CD4-positive, alpha-beta T cell treated with Interleukin-21 for 1 hour (primary cell): Measurements from ENCODE around the gene F5.
"Not testable (repeated sequence)": the region's sequence is repeated elsewhere in the genome, so short reads cannot be mapped to it uniquely, and the experiment has no call there.

Experiments
- DNase-seq: peaks from one replicate; pipeline ENCODE4 v3.0.0-alpha.2; 2020

The F5 gene

DNA sequence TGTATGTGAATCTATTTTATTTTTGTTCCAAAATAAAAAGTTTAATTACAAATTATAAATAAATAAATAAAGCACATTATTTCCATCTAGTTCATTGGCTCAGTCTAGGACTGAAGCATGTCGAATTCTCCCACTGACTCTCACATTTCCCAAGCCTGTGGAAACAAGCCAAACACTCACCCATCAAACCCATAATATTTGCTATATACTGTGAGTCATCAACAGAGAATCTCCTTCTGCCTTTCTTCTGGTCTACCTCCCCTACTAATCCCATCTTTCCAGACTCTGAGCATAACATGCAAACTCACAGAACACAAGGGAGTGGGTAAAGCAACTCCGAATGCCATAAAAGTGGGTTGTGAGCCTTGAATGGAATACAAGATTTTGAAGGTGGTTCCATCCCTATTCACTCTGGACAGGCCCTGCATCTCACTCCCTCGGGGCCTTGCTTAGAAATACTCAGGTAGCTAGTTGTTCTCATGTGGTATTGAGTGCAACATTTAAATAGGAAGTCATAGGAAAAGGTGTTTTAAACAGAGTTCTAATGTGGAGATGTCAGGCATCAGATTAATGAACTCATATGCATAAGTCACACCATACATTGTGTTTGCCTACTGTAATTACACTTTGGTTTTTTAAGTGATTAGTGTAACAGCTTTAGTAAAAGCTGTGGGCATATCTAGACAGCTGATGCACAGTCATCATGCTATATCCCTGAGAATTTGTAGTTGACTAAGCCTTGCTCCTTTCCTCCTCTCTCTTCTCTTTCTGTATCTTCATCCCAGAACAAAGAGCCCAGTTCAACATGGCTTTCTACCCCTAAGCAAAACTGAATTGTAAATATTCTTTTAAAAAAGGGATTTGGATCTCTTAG lies 47.0 kb downstream of the F5 start:
- no peak for DNase-seq

GRCh38 chr1:169534653-169535052 lies 51.6 kb downstream of the F5 start:
- DNase-seq: no peak

- DNase-seq: not testable (repeated sequence)
Observed at GRCh38 chr1:169533528-169534190, 52.6 kb downstream of the F5 start.

DNA sequence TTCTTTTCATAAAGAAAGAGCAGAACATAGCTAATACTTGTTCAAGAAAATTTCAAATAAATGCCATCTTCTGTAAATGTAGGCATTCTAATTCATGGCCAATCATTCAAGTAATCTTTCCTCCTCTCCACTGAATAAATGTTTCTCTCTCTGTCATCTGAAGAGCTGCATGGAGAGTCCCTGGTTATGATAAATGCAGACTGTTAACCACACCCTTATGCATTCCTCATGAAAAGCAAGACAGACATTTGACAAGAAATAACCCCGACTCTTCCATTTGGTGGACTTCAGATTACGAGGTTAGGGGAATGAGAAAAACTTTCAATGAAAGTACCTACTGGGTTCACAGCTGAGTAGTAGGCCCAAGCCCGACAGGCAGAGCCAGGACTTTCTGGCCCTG lies 55.8 kb downstream of the F5 start:
- DNase-seq: no peak

GRCh38 chr1:169529068-169529642 lies 57.1 kb downstream of the F5 start:
- DNase-seq: no peak

DNA sequence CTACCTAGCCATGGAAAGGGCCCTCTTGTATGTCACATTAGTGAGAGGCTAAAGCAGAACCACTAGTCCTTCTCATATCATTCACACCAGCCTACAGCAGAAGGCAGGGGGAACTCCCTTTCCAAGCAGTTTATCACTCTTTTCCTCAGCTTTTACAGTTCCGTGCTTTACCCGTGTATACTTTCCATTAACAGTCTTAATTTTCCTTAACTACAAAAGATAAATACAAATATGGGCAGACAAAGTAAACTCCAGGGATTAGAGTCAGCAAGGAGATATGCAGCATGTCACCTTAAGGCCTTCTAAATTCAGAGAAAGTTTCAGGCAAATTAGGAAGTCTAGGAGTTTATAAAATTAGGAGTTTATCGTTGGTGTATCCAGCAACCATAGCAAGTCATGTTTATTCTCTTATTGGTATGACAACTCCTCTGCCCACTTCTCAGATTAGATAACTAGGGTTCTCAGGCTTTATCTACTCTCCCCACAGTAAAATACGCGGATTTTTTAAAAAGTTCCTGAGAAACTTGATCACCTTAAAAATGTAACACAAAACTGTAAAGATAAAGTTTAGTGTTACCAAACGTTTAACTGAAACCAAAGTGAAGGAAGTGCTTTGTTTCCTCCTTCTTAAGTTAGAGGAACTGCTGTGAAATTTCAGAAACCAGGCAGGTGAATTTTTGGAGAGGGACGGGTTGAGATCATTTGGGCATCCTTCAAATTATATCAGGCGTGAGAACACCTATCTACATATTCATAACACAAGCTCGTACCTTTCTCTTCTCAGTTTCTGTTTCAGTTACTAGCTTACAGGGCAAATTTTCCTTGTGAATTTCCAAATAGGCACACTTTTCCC lies 57.8 kb downstream of the F5 start:
- DNase-seq: no peak

DNA sequence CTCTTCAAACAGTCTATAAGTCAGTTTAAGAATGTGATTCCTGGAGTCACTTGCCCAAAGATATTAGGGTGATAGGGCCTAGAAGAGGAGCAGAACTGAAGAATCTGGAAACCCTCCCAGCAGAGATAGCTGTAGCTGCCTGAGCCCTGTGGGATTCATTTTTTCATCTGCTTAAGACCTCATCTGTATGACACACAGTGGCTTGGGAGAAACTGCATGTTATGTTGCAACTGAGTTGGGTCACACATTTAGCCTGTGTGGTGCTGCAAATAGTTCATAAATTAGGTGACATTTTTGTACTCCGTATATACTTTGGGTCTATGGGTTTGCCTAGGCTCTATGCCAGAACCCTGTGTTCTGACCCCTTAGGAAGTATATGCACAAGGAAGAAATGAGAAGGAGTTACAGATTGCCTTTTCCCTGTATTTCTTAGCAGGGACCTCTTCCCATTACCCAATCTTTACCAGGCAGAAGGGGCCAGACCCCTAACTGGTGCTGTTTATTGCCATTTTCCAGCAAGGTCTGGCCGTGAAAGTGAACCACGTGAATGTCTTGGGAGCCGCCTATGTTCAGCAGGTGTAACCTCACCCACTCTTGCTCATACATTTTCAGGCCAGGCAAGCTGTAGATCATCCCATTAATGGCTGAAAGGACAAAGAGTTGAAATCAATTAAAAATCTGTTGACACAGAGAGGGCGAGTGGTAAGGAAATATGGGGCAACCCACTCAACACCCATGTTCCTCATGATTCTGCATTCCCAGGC lies 58.6 kb downstream of the F5 start:
- DNase-seq: no peak

- DNase-seq: no peak
Observed at GRCh38 chr1:169527001-169527400, 59.3 kb downstream of the F5 start.

- DNase-seq: no peak
Observed at GRCh38 chr1:169526120-169526832, 60.0 kb downstream of the F5 start.

- DNase-seq: no peak
Observed at GRCh38 chr1:169525391-169525790, 60.9 kb downstream of the F5 start.

DNA sequence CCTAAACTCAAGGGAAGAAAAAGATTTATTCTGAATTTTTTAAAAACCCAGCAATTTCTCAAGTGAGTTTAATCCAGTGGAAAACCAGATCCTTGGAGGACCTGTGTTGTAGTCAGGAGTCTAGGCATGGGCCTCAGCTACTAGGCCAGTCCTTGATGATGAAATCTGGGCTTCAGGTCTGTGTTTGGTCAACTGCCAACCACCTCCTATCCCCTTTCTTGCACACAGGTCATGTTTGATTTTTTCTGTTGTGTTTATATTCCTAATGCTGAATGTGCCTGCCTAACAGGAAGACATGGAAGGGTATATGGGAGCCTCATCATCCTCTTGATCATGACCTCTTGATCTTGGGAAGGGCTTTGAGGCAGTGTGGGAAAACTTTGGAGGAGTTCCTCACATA lies 62.4 kb downstream of the F5 start:
- no peak for DNase-seq

GRCh38 chr1:169521226-169521625 lies 65.1 kb downstream of the F5 start:
- DNase-seq: no peak

GRCh38 chr1:169517558-169518186 lies 68.6 kb downstream of the F5 start:
- DNase-seq: no peak

- DNase-seq: no peak
Observed at GRCh38 chr1:169515641-169516040, 70.6 kb downstream of the F5 start.

DNA sequence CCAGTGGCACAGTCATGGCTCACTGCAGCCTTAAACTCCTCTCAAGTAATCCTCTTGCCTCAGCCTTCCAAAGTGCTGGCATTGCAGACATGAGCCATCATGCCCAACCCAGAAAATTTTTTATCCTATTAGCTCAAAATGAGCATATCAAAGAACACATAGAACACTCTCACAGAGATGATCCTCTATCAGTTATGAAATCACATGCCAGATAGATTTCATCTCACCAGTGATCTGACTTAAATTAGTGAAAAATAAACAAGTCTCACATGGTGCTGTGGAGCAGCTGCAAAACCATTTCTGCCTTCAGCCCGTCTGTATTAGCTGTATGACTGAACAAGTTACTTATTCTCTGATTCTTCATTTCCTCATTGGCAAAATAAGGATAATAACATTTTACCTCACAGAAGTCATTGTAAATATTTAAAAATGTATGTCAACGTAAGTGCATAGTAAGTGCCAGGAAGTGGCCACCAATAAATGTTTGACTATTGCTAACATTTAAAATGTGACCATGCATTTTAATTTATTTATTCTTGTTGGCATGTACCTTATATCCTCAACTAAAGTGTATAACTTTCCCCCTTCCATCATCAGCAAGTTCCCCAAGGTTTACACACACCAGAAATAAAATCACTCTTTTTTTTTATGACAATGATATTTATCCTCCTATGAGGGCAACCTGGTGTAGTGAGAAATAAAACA lies 71.6 kb downstream of the F5 start:
- DNase-seq: no peak

- no peak for DNase-seq
Observed at GRCh38 chr1:169513208-169513607, 73.1 kb downstream of the F5 start.

- no peak for DNase-seq
Observed at GRCh38 chr1:169511316-169512005, 74.8 kb downstream of the F5 start.

- DNase-seq: no peak
Observed at GRCh38 chr1:169510060-169510459, 76.2 kb downstream of the F5 start.

DNA sequence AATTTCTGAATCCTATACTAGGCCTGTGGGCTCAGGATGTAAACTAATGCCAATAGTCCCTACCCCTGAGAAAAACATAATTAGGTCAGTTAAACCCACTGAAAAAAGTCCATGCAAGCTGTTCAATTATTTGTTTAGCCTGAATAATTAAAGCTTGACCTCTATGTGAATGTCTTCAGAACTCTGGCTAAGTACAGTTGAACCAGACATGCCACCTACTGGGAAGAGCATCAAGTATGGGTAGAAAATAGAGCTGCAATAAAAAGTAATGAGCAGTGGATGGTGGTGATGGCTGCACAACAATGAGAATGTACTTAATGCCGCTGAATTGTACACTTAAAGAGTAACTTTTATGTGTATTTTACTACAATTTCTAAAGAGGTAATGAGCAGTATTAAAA lies 76.9 kb downstream of the F5 start:
- DNase-seq: no peak
